Osteoblast (primary cell): ENCODE measurements around the gene GABPB1. TPM values are rescaled to one million over a fixed set of nuclear protein-coding genes. Genes with fewer than 3 reads are reported as not detected.

Source experiments
- DNase-seq: peaks from one replicate; pipeline ENCODE4 v3.0.0; 2011; ENCODE audit warnings: low spot score, mixed read lengths; ENCODE audit not compliant: insufficient read length; ENCODE audit errors: missing footprints
- H2AFZ ChIP-seq: 2 replicates; pipeline ENCODE4 v1.6.0; 2011; ENCODE audit warnings: mild to moderate bottlenecking, low read length
- H3K27ac ChIP-seq: 2 replicates; pipeline ENCODE4 v1.5.1; 2011; ENCODE audit warnings: mild to moderate bottlenecking, low read depth, low read length, moderate library complexity
- H3K27me3 ChIP-seq: 2 replicates; pipeline ENCODE4 v1.6.0; 2012; ENCODE audit warnings: mild to moderate bottlenecking, control low read depth, inconsistent platforms, low read length, moderate library complexity; ENCODE audit not compliant: insufficient read depth
- H3K36me3 ChIP-seq: 2 replicates; pipeline ENCODE4 v1.5.1; 2011; ENCODE audit warnings: mild to moderate bottlenecking, low read length, control low read depth, moderate library complexity; ENCODE audit not compliant: insufficient read depth
- H3K4me1 ChIP-seq: 2 replicates; pipeline ENCODE4 v1.5.1; 2011; ENCODE audit warnings: mild to moderate bottlenecking, low read length, control low read depth, moderate library complexity; ENCODE audit not compliant: insufficient read depth
- H3K4me2 ChIP-seq: 2 replicates; pipeline ENCODE4 v1.6.0; 2011; ENCODE audit warnings: mild to moderate bottlenecking, low read length; ENCODE audit not compliant: insufficient read depth
- H3K4me3 ChIP-seq: fragments of 200-600 bp; sonication (generic); 3 replicates; pipeline ENCODE4 v1.5.1; 2012; ENCODE audit warnings: mild to moderate bottlenecking, low read length, inconsistent platforms; ENCODE audit not compliant: insufficient read depth
- H3K79me2 ChIP-seq: 2 replicates; pipeline ENCODE4 v1.6.0; 2012; ENCODE audit warnings: mild to moderate bottlenecking, low read length, control low read depth, inconsistent platforms; ENCODE audit not compliant: insufficient read depth
- H3K9me3 ChIP-seq: 2 replicates; pipeline ENCODE4 v1.5.1; 2011; ENCODE audit warnings: low read depth, low read length, control low read depth
- H4K20me1 ChIP-seq: 2 replicates; pipeline ENCODE4 v1.6.0; 2012; ENCODE audit warnings: mild to moderate bottlenecking, low read length, control low read depth; ENCODE audit not compliant: insufficient read depth
- total RNA-seq: library from RNA; depleted of rRNA; stranded (reverse); fragments of >200 nt; gene quantifications from 2 replicates; pipeline ENCODE4 v1.2.3, GENCODE V29; 2012
- TF ChIP-seq, protein P1 (sequence below): IDR thresholded peaks from 2 replicates; pipeline ENCODE4 v1.5.1; 2011; ENCODE audit warnings: mild to moderate bottlenecking, low read depth, low read length, moderate library complexity; ENCODE audit errors: extremely low read depth

The GABPB1 gene
- total RNA-seq, 1 donor, result 44.9 TPM

DNA sequence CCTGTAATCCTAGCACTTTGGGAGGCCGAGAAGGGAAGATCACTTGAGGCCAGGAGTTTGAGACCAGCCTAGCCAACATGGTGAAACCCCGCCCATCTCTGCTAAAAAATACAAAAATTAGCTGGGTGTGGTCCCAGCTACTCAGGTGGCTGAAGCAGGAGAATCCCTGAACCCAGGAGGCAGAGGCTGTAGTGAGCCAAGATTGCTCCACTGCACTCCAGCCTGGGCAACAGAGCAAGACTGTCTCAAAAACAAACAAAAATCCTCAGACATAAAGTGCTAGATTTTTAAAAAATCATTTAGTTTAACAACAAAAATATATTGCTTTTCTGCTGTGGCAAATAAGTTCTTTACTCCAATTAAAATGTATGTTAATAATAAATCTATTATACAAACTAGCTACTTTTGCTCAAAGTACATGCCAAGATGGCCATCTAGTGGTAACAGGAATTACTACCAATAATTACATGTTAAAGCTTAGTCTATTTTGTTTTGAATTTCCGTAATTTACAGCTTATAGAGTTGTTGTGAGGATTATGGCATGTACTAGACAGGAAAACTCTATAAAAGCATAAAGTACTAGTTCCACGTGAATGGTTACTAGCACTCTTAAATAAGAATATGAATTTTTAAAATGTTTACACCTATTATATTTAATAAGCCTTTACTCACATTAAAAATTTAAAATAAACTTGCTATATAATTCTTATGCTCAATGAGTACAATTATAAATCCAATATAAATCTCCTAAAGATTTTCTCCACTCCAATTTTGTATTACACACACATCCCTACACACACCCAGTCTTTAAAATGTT lies 39.0 kb downstream of the GABPB1 start:
- Histone ChIP-seq H3K9me3 (no peaks in the 10 kb centered on the region), H3K4me3 (no peak overlapping the region), H3K27ac (peak overlapping the region; percentile 7), H3K4me2 (peak overlapping the region; percentile 46), H3K4me1 (peaks cover 3% of the 10 kb centered on the region), H4K20me1 (no peaks in the 10 kb centered on the region), H2AFZ (no peak overlapping the region), H3K36me3 (no peaks in the 10 kb centered on the region), H3K79me2 (peaks cover 15% of the 10 kb centered on the region), H3K27me3 (no peaks in the 10 kb centered on the region)
- peak; percentile 34 for DNase-seq
- TF ChIP-seq, protein P1, sequence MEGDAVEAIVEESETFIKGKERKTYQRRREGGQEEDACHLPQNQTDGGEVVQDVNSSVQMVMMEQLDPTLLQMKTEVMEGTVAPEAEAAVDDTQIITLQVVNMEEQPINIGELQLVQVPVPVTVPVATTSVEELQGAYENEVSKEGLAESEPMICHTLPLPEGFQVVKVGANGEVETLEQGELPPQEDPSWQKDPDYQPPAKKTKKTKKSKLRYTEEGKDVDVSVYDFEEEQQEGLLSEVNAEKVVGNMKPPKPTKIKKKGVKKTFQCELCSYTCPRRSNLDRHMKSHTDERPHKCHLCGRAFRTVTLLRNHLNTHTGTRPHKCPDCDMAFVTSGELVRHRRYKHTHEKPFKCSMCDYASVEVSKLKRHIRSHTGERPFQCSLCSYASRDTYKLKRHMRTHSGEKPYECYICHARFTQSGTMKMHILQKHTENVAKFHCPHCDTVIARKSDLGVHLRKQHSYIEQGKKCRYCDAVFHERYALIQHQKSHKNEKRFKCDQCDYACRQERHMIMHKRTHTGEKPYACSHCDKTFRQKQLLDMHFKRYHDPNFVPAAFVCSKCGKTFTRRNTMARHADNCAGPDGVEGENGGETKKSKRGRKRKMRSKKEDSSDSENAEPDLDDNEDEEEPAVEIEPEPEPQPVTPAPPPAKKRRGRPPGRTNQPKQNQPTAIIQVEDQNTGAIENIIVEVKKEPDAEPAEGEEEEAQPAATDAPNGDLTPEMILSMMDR, result peak; percentile 65

DNA sequence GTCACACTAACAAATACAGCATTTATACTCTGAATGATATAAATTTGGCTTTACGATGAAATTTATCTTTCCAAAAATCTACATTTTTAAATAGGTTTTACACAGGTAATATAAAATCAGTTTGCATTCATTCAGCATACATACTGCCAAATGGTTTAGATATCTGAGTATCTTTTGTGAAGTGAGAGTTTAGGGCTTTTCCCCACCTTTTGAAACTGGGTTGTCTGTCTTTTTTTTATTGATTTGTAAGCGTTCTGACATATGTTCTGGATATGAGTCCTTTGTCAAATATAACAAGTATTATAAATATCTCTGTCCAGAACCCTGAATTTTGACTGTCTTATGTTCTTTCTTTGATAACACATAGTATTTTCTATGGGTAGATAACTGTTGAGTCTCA lies 42.4 kb downstream of the GABPB1 start:
- DNase-seq, result no peak
- Histone ChIP-seq H3K36me3 (peaks cover 9% of the 10 kb centered on the region), H3K4me1 (peaks cover 3% of the 10 kb centered on the region)

DNA sequence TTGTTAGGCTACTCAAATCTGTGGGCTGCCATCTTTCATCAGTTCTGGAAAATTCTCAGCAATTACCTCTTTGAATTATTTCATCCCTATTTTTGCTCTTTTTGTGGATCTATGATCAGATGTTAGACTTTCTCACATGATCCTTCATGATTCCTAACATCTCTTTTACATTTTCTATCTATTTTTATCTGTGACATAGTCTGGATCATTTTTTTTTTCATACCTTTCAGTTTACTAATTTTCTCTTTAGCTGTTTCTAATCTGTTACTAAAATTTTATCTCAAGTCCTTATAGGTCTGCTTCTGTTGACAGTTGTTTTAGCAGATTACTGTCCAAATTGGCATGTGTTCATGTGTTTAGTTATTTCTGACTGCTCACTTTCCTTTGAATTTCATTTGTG lies 47.2 kb downstream of the GABPB1 start:
- Histone ChIP-seq H3K79me2 (no peaks in the 10 kb centered on the region), H3K36me3 (peaks cover 13% of the 10 kb centered on the region), H4K20me1 (no peaks in the 10 kb centered on the region), H3K9me3 (no peaks in the 10 kb centered on the region), H3K27me3 (no peaks in the 10 kb centered on the region), H3K27ac (no peak overlapping the region), H3K4me3 (no peak overlapping the region), H2AFZ (no peak overlapping the region), H3K4me1 (no peaks in the 10 kb centered on the region), H3K4me2 (no peak overlapping the region)
- TF ChIP-seq, protein P1, result no peak
- DNase-seq, result no peak

More for the DNA sequence above, 42.4 kb downstream of the GABPB1 start:
- Histone ChIP-seq H3K27me3 (no peaks in the 10 kb centered on the region), H3K4me3 (no peak overlapping the region), H3K9me3 (no peaks in the 10 kb centered on the region), H3K27ac (no peak overlapping the region), H2AFZ (no peak overlapping the region), H4K20me1 (no peaks in the 10 kb centered on the region), H3K79me2 (peaks cover 8% of the 10 kb centered on the region), H3K4me2 (no peak overlapping the region)
- TF ChIP-seq, protein P1, result no peak

GRCh38 chr15:50304836-50305235 lies 50.2 kb downstream of the GABPB1 start:
- H4K20me1 ChIP-seq, result no peaks in the 10 kb centered on the region
- H3K36me3 ChIP-seq, result peaks cover 29% of the 10 kb centered on the region
- no peaks in the 10 kb centered on the region for H3K79me2 ChIP-seq
- no peak overlapping the region for H3K4me3 ChIP-seq
- no peak overlapping the region for H2AFZ ChIP-seq
- H3K27ac ChIP-seq, result no peak overlapping the region
- no peak for DNase-seq
- H3K4me2 ChIP-seq, result no peak overlapping the region
- H3K4me1 ChIP-seq, result no peaks in the 10 kb centered on the region
- H3K9me3 ChIP-seq, result no peaks in the 10 kb centered on the region
- TF ChIP-seq, protein P1, result no peak
- no peaks in the 10 kb centered on the region for H3K27me3 ChIP-seq
